GM23338 (cell line): Measurements from ENCODE around the gene HCN1. TPM values are rescaled to one million over a fixed set of nuclear protein-coding genes. Genes with fewer than 3 reads are reported as not detected.

Experiments used
- ATAC-seq: fragments of 200-7000 bp; cut with Tn5 transposase; 3 replicates; pipeline ENCODE4 v1.9.1; 2020
- DNase-seq: peaks from one replicate; pipeline ENCODE4 v3.0.0-alpha.2; 2015; ENCODE audit warnings: low spot score
- H2AFZ ChIP-seq: fragments of 200-600 bp; sonication (generic); 2 replicates; pipeline ENCODE4 v1.8.0; 2016; ENCODE audit warnings: antibody characterized with exemption, mild to moderate bottlenecking, moderate library complexity
- H3F3A ChIP-seq: fragments of 200-600 bp; sonication (generic); replicated peaks from 2 replicates; pipeline ENCODE4 v1.8.0; 2017; ENCODE audit warnings: antibody characterized with exemption, mixed run types, low read depth
- H3K27ac ChIP-seq: fragments of 200-600 bp; sonication (generic); 2 replicates; pipeline ENCODE4 v1.6.1; 2016; ENCODE audit warnings: low read depth
- H3K27me3 ChIP-seq: fragments of 200-600 bp; sonication (generic); 2 replicates; pipeline ENCODE4 v1.8.0; 2016; ENCODE audit warnings: mild to moderate bottlenecking, mixed run types, moderate library complexity; ENCODE audit not compliant: insufficient read depth
- H3K36me3 ChIP-seq: fragments of 200-600 bp; sonication (generic); 2 replicates; pipeline ENCODE4 v1.8.0; 2016; ENCODE audit warnings: mild to moderate bottlenecking; ENCODE audit not compliant: insufficient read depth
- H3K4me1 ChIP-seq: fragments of 200-600 bp; sonication (generic); 2 replicates; pipeline ENCODE4 v1.8.0; 2016; ENCODE audit warnings: mild to moderate bottlenecking, moderate library complexity; ENCODE audit not compliant: insufficient read depth
- H3K4me2 ChIP-seq: fragments of 200-600 bp; sonication (generic); 2 replicates; pipeline ENCODE4 v1.7.1; 2017; ENCODE audit warnings: mixed run types
- H3K4me3 ChIP-seq: fragments of 200-600 bp; sonication (generic); 2 replicates; pipeline ENCODE4 v1.6.1; 2016; ENCODE audit warnings: mixed run types
- H3K79me2 ChIP-seq: fragments of 200-600 bp; sonication (generic); replicated peaks from 2 replicates; pipeline ENCODE4 v1.8.0; 2017; ENCODE audit warnings: mild to moderate bottlenecking; ENCODE audit not compliant: insufficient read depth
- H3K9me2 ChIP-seq: fragments of 200-600 bp; sonication (generic); 2 replicates; pipeline ENCODE4 v1.8.0; 2017; ENCODE audit not compliant: insufficient read depth
- H4K20me1 ChIP-seq: fragments of 200-600 bp; sonication (generic); replicated peaks from 2 replicates; pipeline ENCODE4 v1.8.0; 2017; ENCODE audit warnings: mild to moderate bottlenecking; ENCODE audit not compliant: insufficient read depth
- H3K27ac Mint-ChIP-seq: 2 replicates; pipeline ENCODE4 v1.8.0; 2020; ENCODE audit warnings: inconsistent platforms, mild to moderate bottlenecking, moderate library complexity, mixed read lengths
- H3K27me3 Mint-ChIP-seq: 3 replicates; pipeline ENCODE4 v1.8.0; 2022; ENCODE audit warnings: low read depth, mild to moderate bottlenecking, moderate library complexity, mixed read lengths, inconsistent platforms; ENCODE audit not compliant: insufficient read depth, poor library complexity
- H3K36me3 Mint-ChIP-seq: 3 replicates; pipeline ENCODE4 v1.8.0; 2021; ENCODE audit warnings: low read depth, mild to moderate bottlenecking, inconsistent platforms, moderate library complexity, mixed read lengths
- H3K4me1 Mint-ChIP-seq: 3 replicates; pipeline ENCODE4 v1.8.0; 2020; ENCODE audit warnings: mild to moderate bottlenecking, inconsistent platforms, mixed read lengths
- H3K4me3 Mint-ChIP-seq: 3 replicates; pipeline ENCODE4 v1.8.0; 2021; ENCODE audit warnings: moderate library complexity, mild to moderate bottlenecking, inconsistent platforms, mixed read lengths
- H3K9me3 Mint-ChIP-seq: 3 replicates; pipeline ENCODE4 v1.8.0; 2020; ENCODE audit warnings: moderate library complexity, mild to moderate bottlenecking, inconsistent platforms, mixed read lengths
- ETS1 ChIP-seq: IDR thresholded peaks from 2 replicates; pipeline ENCODE4 v1.6.1; 2016; ENCODE audit warnings: antibody characterized with exemption
- EZH2 ChIP-seq: fragments of 200-600 bp; sonication (generic); IDR thresholded peaks from one replicate; pipeline ENCODE4 v1.8.0; 2017; ENCODE audit warnings: antibody characterized with exemption, mild to moderate bottlenecking, low read depth; ENCODE audit not compliant: unreplicated experiment
- EZH2phosphoT487 ChIP-seq: fragments of 200-600 bp; sonication (generic); IDR thresholded peaks from one replicate; pipeline ENCODE4 v1.8.1; 2018; ENCODE audit warnings: antibody characterized with exemption; ENCODE audit not compliant: unreplicated experiment
- NANOG ChIP-seq: IDR thresholded peaks from 2 replicates; pipeline ENCODE4 v1.6.1; 2016; ENCODE audit warnings: antibody characterized with exemption, borderline replicate concordance
- ZNF114 ChIP-seq: fragments of 250-450 bp; sonication (Bioruptor Pico); IDR thresholded peaks from 2 replicates; pipeline ENCODE4 v1.5.0; 2020; ENCODE audit warnings: mild to moderate bottlenecking, moderate library complexity
- ZNF331 ChIP-seq: fragments of 250-450 bp; sonication (Bioruptor Pico); IDR thresholded peaks from 2 replicates; pipeline ENCODE4 v1.5.0; 2020; ENCODE audit warnings: low read depth, mild to moderate bottlenecking, moderate library complexity
- ZNF462 ChIP-seq: fragments of 250-450 bp; sonication (Bioruptor Pico); IDR thresholded peaks from 2 replicates; pipeline ENCODE4 v1.5.0; 2020; ENCODE audit warnings: mild to moderate bottlenecking, moderate library complexity
- polyA plus RNA-seq: library from polyadenylated mRNA; unstranded; fragments of >200 nt; fragmentation: Nextera tagmentation; extraction: Ambion mirVana; gene quantifications from 2 replicates; pipeline ENCODE4 v1.2.1, GENCODE V29; 2016
- total RNA-seq: library from RNA; depleted of rRNA; stranded (reverse); fragments of >200 nt; shearing (Covaris generic); gene quantifications from 2 replicates; pipeline ENCODE4 v1.2.3, GENCODE V29; 2014

The HCN1 gene
- total and polyA plus RNA-seq, 2 experiments from 2014 or later: 2.8 to 6.9 TPM

GRCh38 chr5:45578270-45578669 is 117.9 kb downstream of the HCN1 start:
- H3K79me2 ChIP-seq: no peaks in the 10 kb centered on the region
- H3K4me1 ChIP-seq: no peaks in the 10 kb centered on the region
- H3F3A ChIP-seq: no peaks in the 10 kb centered on the region
- no peak for TF ChIP-seq ZNF331 (CRISPR knock-in tag)
- no peak for TF ChIP-seq ETS1
- no peak for TF ChIP-seq EZH2
- TF ChIP-seq NANOG: no peak
- TF ChIP-seq ZNF462 (CRISPR knock-in tag): no peak
- no peak for TF ChIP-seq ZNF114 (CRISPR knock-in tag)
- no peak for TF ChIP-seq EZH2phosphoT487
- peaks cover 9% of the 10 kb centered on the region; the same call in 1 of the 2 replicates for H3K9me2 ChIP-seq
- no peak overlapping the region for H3K27ac Mint-ChIP-seq
- ATAC-seq (no peak), DNase-seq (no peak)
- H3K27me3 Mint-ChIP-seq: peaks cover 4% of the 10 kb centered on the region
- H3K4me1 Mint-ChIP-seq: no peaks in the 10 kb centered on the region; the same call in 2 of the 3 replicates
- peaks cover 4% of the 10 kb centered on the region; the same call in 1 of the 3 replicates for H3K36me3 Mint-ChIP-seq
- H3K27me3 ChIP-seq: no peaks in the 10 kb centered on the region
- no peak overlapping the region for H2AFZ ChIP-seq
- no peaks in the 10 kb centered on the region for H4K20me1 ChIP-seq
- peaks cover 3% of the 10 kb centered on the region; the same call in 2 of the 3 replicates for H3K9me3 Mint-ChIP-seq
- H3K4me3 Mint-ChIP-seq: no peak overlapping the region
- 0 out of 2 replicates have a peak, but pooled peaks cover 5% of the 10 kb centered on the region for H3K36me3 ChIP-seq
- H3K4me2 ChIP-seq: no peak overlapping the region
- no peak overlapping the region for H3K27ac ChIP-seq
- H3K4me3 ChIP-seq: no peak overlapping the region
